ENCODE results near the gene CEP63. TPM values are rescaled to one million over a fixed set of nuclear protein-coding genes. Genes with fewer than 3 reads are reported as not detected.

CEP63 gene
- total and polyA plus RNA-seq, 2 experiments from 2014 or later = 15.1 to 53.9 TPM

DNA sequence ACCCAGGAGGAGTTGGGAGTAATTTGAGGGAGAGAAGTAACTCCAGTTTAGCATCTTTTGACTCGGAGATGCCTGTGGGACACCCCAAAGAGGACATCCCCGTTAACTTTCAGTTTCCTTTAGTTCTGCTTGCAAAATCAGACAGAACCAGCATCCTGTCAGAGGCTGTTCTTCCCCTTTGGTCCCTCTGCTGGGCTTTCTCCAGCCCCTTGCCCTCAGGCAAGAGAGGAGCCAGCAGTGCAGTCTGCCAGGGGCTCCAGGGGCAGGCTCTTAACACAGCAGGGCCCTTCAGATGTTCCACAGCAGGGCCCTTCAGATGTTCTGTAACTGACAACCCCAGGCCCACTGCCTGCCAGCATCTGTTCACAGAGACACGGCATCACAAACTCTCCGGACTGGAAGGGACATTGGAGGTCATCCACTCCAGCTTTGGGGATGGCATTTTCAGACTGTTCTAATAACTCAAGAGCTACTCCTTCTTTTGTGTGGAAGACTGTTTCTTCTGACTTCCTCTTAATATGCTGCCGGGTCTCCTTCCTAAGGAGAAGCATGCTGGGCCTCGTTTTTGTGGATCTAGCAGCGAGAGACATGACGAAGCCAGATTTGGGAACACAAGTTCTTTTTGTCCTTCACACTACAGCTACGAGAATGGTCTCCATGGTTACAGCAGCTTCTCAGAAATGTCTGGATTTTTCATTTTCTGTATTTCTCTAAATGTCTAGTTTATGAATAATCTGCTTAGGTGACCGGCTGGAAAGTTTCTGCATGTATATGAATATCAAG lies 113.1 kb downstream of the CEP63 start:
- Histone ChIP-seq H3K36me3 (ENCODE audit: insufficient read depth) (no peaks in the 10 kb centered on the region), H3K4me1 (ENCODE audit: insufficient read depth) (0 out of 2 replicates have a peak, but pooled peaks cover 2% of the 10 kb centered on the region), H3K27me3 (ENCODE audit: insufficient read depth) (no peaks in the 10 kb centered on the region), H3F3A (replicated peaks; ENCODE audit: low read depth) (no peaks in the 10 kb centered on the region), H4K20me1 (replicated peaks; ENCODE audit: insufficient read depth) (no peaks in the 10 kb centered on the region), H3K27ac (ENCODE audit: low read depth) (no peak overlapping the region), H3K4me3 (no peak overlapping the region), H3K79me2 (replicated peaks; ENCODE audit: insufficient read depth) (no peaks in the 10 kb centered on the region), H2AFZ (no peak overlapping the region), H3K9me2 (ENCODE audit: insufficient read depth) (no peaks in the 10 kb centered on the region; the same call in 1 of the 2 replicates), H3K4me2 (no peak overlapping the region)
- peaks cover 14% of the 10 kb centered on the region for H3K27me3 Mint-ChIP-seq (ENCODE audit: insufficient read depth, low read depth, poor library complexity)
- H3K4me3 Mint-ChIP-seq = no peak overlapping the region
- no peak for DNase-seq (ENCODE audit: low spot score)
- no peaks in the 10 kb centered on the region for H3K36me3 Mint-ChIP-seq (ENCODE audit: low read depth)
- no peak for ATAC-seq
- H3K9me3 Mint-ChIP-seq = no peaks in the 10 kb centered on the region
- H3K27ac Mint-ChIP-seq = no peak overlapping the region
- H3K4me1 Mint-ChIP-seq = peaks cover 6% of the 10 kb centered on the region; the same call in 2 of the 3 replicates
- TF ChIP-seq, protein P1, sequence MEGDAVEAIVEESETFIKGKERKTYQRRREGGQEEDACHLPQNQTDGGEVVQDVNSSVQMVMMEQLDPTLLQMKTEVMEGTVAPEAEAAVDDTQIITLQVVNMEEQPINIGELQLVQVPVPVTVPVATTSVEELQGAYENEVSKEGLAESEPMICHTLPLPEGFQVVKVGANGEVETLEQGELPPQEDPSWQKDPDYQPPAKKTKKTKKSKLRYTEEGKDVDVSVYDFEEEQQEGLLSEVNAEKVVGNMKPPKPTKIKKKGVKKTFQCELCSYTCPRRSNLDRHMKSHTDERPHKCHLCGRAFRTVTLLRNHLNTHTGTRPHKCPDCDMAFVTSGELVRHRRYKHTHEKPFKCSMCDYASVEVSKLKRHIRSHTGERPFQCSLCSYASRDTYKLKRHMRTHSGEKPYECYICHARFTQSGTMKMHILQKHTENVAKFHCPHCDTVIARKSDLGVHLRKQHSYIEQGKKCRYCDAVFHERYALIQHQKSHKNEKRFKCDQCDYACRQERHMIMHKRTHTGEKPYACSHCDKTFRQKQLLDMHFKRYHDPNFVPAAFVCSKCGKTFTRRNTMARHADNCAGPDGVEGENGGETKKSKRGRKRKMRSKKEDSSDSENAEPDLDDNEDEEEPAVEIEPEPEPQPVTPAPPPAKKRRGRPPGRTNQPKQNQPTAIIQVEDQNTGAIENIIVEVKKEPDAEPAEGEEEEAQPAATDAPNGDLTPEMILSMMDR (conservative IDR thresholded peaks at IDR 0.05; ENCODE audit: low read depth in 2 of 2) = no peak
- TF ChIP-seq STAT1 (IDR thresholded peaks at IDR 0.05; ENCODE audit: unreplicated experiment) (no peak), NANOG (IDR thresholded peaks at IDR 0.05; ENCODE audit: borderline replicate concordance) (no peak), ZNF114 (CRISPR knock-in tag; IDR thresholded peaks at IDR 0.05) (no peak)

DNA sequence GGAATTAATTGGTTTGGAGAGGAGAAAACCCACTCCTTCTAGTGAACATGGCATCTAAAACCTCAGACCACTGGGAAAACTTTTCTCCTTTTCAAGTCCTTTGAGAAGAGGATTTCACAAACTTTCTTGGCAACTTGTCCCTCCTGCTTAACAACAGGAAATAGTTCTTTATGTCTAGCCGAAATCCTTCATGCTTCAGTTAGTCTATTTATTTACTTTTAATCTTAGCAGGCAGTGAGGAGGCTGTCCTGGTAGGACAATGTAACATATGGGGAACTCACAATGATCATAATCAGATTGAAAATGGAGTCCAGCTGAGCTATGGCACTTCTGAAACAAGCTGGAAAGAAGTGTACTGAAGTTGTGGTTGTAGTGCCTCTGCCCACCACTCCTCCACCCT lies 114.3 kb downstream of the CEP63 start:
- H3K27ac Mint-ChIP-seq = no peak overlapping the region
- H3K36me3 Mint-ChIP-seq (ENCODE audit: low read depth) = no peaks in the 10 kb centered on the region
- peaks cover 14% of the 10 kb centered on the region for H3K27me3 Mint-ChIP-seq (ENCODE audit: insufficient read depth, low read depth, poor library complexity)
- Histone ChIP-seq H3K4me1 (ENCODE audit: insufficient read depth) (0 out of 2 replicates have a peak, but pooled peaks cover 2% of the 10 kb centered on the region), H3K27ac (ENCODE audit: low read depth) (no peak overlapping the region), H3K9me2 (ENCODE audit: insufficient read depth) (no peaks in the 10 kb centered on the region; the same call in 1 of the 2 replicates), H3K36me3 (ENCODE audit: insufficient read depth) (no peaks in the 10 kb centered on the region), H3K27me3 (ENCODE audit: insufficient read depth) (no peaks in the 10 kb centered on the region), H3K4me2 (no peak overlapping the region), H4K20me1 (replicated peaks; ENCODE audit: insufficient read depth) (no peaks in the 10 kb centered on the region), H3K79me2 (replicated peaks; ENCODE audit: insufficient read depth) (no peaks in the 10 kb centered on the region), H2AFZ (no peak overlapping the region), H3F3A (replicated peaks; ENCODE audit: low read depth) (no peaks in the 10 kb centered on the region), H3K4me3 (peak overlapping the region; percentile 45; the same call in 1 of the 2 replicates)
- no peak for DNase-seq (ENCODE audit: low spot score)
- H3K9me3 Mint-ChIP-seq = no peaks in the 10 kb centered on the region
- TF ChIP-seq EZH2phosphoT487 (IDR thresholded peaks at IDR 0.05; ENCODE audit: unreplicated experiment) (no peak), POLR2AphosphoS5 (IDR thresholded peaks at IDR 0.05; ENCODE audit: low read depth) (no peak), CREB1 (CRISPR knock-in tag; IDR thresholded peaks at IDR 0.05; ENCODE audit: low read depth) (no peak), ZNF331 (CRISPR knock-in tag; IDR thresholded peaks at IDR 0.05; ENCODE audit: low read depth) (no peak), JUNB (IDR thresholded peaks at IDR 0.05; ENCODE audit: unreplicated experiment) (no peak), EZH2 (IDR thresholded peaks at IDR 0.05; ENCODE audit: low read depth, unreplicated experiment) (no peak), STAT1 (IDR thresholded peaks at IDR 0.05; ENCODE audit: unreplicated experiment) (no peak)
- TF ChIP-seq, protein P1 (conservative IDR thresholded peaks at IDR 0.05; ENCODE audit: low read depth in 2 of 2) = no peak
- TF ChIP-seq, protein P2, sequence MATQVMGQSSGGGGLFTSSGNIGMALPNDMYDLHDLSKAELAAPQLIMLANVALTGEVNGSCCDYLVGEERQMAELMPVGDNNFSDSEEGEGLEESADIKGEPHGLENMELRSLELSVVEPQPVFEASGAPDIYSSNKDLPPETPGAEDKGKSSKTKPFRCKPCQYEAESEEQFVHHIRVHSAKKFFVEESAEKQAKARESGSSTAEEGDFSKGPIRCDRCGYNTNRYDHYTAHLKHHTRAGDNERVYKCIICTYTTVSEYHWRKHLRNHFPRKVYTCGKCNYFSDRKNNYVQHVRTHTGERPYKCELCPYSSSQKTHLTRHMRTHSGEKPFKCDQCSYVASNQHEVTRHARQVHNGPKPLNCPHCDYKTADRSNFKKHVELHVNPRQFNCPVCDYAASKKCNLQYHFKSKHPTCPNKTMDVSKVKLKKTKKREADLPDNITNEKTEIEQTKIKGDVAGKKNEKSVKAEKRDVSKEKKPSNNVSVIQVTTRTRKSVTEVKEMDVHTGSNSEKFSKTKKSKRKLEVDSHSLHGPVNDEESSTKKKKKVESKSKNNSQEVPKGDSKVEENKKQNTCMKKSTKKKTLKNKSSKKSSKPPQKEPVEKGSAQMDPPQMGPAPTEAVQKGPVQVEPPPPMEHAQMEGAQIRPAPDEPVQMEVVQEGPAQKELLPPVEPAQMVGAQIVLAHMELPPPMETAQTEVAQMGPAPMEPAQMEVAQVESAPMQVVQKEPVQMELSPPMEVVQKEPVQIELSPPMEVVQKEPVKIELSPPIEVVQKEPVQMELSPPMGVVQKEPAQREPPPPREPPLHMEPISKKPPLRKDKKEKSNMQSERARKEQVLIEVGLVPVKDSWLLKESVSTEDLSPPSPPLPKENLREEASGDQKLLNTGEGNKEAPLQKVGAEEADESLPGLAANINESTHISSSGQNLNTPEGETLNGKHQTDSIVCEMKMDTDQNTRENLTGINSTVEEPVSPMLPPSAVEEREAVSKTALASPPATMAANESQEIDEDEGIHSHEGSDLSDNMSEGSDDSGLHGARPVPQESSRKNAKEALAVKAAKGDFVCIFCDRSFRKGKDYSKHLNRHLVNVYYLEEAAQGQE (IDR thresholded peaks at IDR 0.05; ENCODE audit: unreplicated experiment) = no peak
- ATAC-seq = no peak
- peaks cover 6% of the 10 kb centered on the region; the same call in 2 of the 3 replicates for H3K4me1 Mint-ChIP-seq
- no peak overlapping the region for H3K4me3 Mint-ChIP-seq
